Neutrophil (primary cell): Measurements from ENCODE around the gene SCTR.

ENCODE experiments used
- H3K27ac ChIP-seq: fragments of 200-600 bp; sonication (generic); 2 replicates; pipeline ENCODE4 v1.5.1; 2016; ENCODE audit warnings: mild to moderate bottlenecking, moderate library complexity
- H3K27me3 ChIP-seq: fragments of 200-600 bp; sonication (generic); 2 replicates; pipeline ENCODE4 v1.6.0; 2016; ENCODE audit warnings: mild to moderate bottlenecking
- H3K36me3 ChIP-seq: fragments of 200-600 bp; sonication (generic); 2 replicates; pipeline ENCODE4 v1.5.1; 2017
- H3K4me1 ChIP-seq, 2 experiments: fragments of 200-600 bp in 1 of 2; sonication (generic) in 1 of 2; 1 replicate in 1 of 2; 2 replicates in 1 of 2; pipeline versions ENCODE4 v1.5.1 to v1.6.1; 2013 to 2016; ENCODE audit warnings: low read depth in 1 of 2, low read length in 1 of 2, mild to moderate bottlenecking in 1 of 2, moderate library complexity in 1 of 2; ENCODE audit not compliant: control insufficient read depth in 1 of 2, insufficient read depth in 1 of 2
- H3K4me3 ChIP-seq, 2 experiments: fragments of 200-600 bp in 1 of 2; sonication (generic) in 1 of 2; 1 replicate in 1 of 2; 2 replicates in 1 of 2; pipeline ENCODE4 v1.5.1; 2013 to 2016; ENCODE audit warnings: low read depth in 1 of 2, low read length in 1 of 2, mild to moderate bottlenecking in 1 of 2, moderate library complexity in 1 of 2
- H3K9me3 ChIP-seq: fragments of 200-600 bp; sonication (generic); 2 replicates; pipeline ENCODE4 v1.5.1; 2016
- CTCF ChIP-seq: fragments of 200-600 bp; sonication (generic); IDR thresholded peaks from 2 replicates; pipeline ENCODE4 v1.5.1; 2016; ENCODE audit warnings: antibody characterized with exemption

The SCTR gene

DNA sequence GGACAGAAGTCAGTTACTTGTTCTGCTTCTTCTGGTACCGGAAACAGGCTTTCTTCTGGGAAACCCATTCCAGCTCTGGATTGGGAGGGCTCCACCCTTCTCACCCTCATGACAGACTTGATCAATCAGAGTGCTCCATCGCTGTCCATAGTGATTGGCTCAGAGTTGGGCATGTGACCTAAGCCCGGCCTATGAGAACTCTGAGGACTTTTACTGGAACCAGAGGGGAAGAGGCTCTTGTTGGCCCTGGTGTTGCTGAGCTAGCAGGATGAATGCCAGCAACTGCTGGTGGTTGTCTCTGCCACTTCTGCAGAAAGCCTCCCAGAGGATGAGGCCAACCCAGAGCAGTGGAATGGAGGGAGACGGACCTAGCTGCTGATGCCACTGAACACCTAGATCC is 59.3 kb downstream of the SCTR start:
- H3K27ac ChIP-seq, result no peak overlapping the region
- H3K36me3 ChIP-seq, result no peaks in the 10 kb centered on the region
- no peaks in the 10 kb centered on the region for H3K4me1 ChIP-seq
- H3K27me3 ChIP-seq, result peaks cover 9% of the 10 kb centered on the region
- H3K4me3 ChIP-seq, result no peak overlapping the region
- no peak for TF ChIP-seq CTCF
- H3K9me3 ChIP-seq, result no peaks in the 10 kb centered on the region

GRCh38 chr2:119463990-119464389 is 60.3 kb downstream of the SCTR start:
- Histone ChIP-seq H3K27me3 (peaks cover 8% of the 10 kb centered on the region), H3K9me3 (no peaks in the 10 kb centered on the region), H3K4me1 (no peaks in the 10 kb centered on the region), H3K27ac (no peak overlapping the region), H3K4me3 (no peak overlapping the region), H3K36me3 (no peaks in the 10 kb centered on the region)
- no peak for TF ChIP-seq CTCF

- Histone ChIP-seq H3K4me1 (no peaks in the 10 kb centered on the region), H3K4me3 (no peak overlapping the region), H3K27ac (no peak overlapping the region), H3K27me3 (no peaks in the 10 kb centered on the region), H3K9me3 (no peaks in the 10 kb centered on the region), H3K36me3 (no peaks in the 10 kb centered on the region)
- TF ChIP-seq CTCF, result no peak
Measured at GRCh38 chr2:119463136-119463535, 61.1 kb downstream of the SCTR start.

DNA sequence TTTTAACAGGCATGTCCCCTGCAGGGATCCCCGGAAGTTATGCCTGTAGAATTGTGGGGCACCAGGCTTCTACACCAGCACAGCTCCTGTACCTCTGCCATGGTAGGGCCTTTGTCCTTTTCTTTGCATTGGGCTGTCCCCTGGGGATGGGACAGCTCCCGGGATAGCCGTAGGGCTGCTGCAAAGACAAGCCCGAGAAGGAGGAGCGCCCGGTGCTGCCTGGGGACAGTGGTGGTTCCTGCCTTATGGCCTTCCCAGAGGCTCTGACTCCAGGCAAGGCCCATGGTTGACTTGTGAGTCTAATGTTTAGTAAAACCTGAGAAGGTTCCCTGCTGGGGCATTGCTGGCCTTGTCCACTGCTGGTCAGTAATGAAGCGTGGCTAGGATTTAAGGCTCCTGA is 61.7 kb downstream of the SCTR start:
- Histone ChIP-seq H3K36me3 (no peaks in the 10 kb centered on the region), H3K27ac (no peak overlapping the region), H3K4me3 (no peak overlapping the region), H3K9me3 (no peaks in the 10 kb centered on the region), H3K27me3 (no peaks in the 10 kb centered on the region), H3K4me1 (no peaks in the 10 kb centered on the region)
- no peak for TF ChIP-seq CTCF

- peaks cover under 1% of the 10 kb centered on the region for H3K27me3 ChIP-seq
- no peaks in the 10 kb centered on the region for H3K4me1 ChIP-seq
- TF ChIP-seq CTCF, result no peak
- no peak overlapping the region for H3K27ac ChIP-seq
- no peaks in the 10 kb centered on the region for H3K36me3 ChIP-seq
- no peaks in the 10 kb centered on the region for H3K9me3 ChIP-seq
- no peak overlapping the region for H3K4me3 ChIP-seq
Measured at GRCh38 chr2:119461811-119462210, 62.5 kb downstream of the SCTR start.

DNA sequence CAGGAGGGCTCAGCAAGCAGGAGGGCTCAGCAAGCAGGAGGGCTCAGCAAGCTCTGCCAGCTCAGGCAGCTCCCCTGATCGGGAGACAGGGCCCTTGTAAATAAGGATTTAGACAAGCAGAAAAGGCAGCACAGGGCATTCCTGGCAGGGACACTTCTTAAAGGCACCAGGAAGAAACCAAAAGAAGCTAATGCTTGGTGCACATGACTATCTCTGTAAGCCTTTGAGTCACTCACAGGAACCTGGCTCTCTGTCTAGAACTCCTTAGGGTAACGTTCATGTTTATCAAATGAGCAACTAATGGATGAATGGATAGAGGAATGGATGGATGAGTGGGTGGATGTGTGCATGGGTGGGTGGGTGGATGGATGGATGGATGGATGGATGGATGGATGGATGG is 64.2 kb downstream of the SCTR start:
- Histone ChIP-seq H3K27ac (no peak overlapping the region), H3K9me3 (no peaks in the 10 kb centered on the region), H3K27me3 (peaks cover 18% of the 10 kb centered on the region), H3K36me3 (no peaks in the 10 kb centered on the region), H3K4me3 (no peak overlapping the region), H3K4me1 (no peaks in the 10 kb centered on the region)
- TF ChIP-seq CTCF, result no peak
